ENCODE data around the gene RHOV.

Gene RHOV, protein sequence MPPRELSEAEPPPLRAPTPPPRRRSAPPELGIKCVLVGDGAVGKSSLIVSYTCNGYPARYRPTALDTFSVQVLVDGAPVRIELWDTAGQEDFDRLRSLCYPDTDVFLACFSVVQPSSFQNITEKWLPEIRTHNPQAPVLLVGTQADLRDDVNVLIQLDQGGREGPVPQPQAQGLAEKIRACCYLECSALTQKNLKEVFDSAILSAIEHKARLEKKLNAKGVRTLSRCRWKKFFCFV

GRCh38 chr15:40873694-40874561 lies at the start of gene RHOV:
Gene RHOV (minus strand): TSS chr15:40874234. CDS start chr15:40874139, 95 bp downstream.
- DNase-seq, result peak; percentile 46

GRCh38 chr15:40923551-40923950 lies 49.5 kb upstream of the RHOV start:
- no peak for DNase-seq

DNA sequence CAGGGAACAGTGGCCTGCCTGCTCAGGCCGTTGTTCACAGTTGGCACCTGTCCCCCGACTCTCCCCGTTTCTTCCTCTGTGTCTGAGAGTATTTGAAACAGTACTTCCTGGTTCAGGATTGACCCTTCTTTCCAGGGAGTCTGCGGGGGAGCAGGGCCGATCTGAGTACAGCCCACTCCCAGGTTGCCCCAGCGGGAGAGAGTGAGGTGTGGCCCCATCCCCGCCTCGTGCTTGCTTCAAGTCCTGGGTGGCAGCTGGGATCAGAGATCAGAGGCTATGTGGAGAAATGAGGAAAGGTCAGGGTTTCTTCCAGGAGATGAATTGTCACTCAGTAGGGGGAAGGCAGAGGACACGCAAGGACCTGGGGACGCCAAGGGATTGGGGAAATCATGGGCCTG lies 48.6 kb upstream of the RHOV start:
- DNase-seq, result no peak

DNA sequence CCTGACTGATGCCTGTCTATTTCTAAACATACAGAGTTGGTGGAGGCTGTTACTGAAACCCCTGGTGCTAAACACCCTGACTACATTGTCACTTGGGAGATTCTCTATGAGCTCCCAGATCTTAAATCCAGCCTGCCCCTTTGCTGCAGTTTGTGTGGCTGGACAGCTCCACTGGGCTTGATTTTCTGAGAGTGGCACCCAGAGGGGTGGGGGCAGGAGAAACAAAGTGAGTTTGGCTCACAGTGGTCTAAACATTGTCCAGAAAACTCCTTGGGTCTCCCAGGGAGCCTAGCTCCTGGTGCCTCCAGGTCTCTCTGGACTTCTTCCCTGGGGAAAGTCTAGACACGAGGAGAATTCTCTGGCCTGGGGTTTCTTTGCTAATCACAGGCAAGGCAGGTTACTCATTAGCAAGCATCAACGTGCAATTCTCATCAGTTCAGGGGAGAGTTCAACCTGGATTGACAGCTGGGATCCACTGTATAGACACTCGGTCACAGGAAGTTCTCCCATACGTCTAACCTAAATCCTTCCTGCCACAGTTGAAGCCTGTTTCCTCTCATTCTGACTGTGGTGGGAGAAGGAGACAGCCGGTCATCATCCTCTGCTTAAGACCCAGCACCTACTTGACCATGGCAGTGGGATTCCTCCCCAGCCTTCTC lies 48.0 kb upstream of the RHOV start:
- DNase-seq, result no peak

DNA sequence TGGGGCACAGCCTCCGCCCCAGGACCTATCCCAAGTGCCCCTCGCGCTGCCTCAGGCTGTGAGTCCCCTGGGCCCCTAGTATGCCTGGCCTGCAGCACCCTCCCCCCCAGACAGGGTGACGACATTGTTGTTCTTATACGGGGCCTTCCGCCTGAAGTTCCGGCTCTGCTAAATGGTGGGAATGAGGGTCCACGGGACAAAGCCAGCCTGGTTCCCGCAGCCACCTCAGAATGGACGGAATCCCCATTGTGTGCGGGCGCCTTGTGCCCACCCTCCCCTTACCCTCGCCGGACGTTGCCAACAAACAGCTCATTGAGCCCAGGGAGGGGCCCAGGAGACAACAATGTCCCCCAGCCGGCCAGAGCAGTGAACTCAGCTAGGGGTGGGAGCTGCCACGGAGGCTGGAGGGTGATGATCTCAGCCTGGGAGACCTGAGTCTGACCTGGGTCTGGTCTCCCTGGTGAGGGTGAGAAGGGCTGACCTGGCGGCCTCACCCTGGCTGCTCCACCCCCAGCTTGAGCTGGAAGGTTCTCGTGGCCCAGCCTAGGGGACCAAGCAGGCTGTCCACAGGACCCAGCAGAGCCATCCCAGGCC lies 44.9 kb upstream of the RHOV start:
- DNase-seq, result no peak

- DNase-seq, result no peak
Measured at GRCh38 chr15:40918146-40918798, 44.2 kb upstream of the RHOV start.

DNA sequence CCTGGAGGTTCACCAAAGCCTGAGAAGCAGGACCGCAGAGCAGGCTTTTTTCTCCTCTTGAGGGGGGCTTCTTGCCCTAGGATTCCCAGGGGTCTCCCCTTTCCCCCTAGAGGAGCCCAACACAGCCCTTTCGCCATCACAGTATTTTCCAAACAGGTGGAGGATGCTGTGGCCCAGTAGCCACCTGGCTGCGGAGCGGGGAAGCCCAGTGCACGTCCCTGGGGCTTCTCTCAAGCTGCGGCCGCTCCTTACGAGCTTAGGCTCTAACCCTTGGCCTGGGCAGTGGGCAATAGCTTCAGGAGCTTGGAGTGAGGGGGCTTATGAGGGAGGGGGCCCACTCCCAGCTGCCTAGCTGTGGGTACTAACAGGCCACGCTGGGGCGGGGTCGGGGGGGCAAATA lies 43.6 kb upstream of the RHOV start:
- DNase-seq, result no peak

DNA sequence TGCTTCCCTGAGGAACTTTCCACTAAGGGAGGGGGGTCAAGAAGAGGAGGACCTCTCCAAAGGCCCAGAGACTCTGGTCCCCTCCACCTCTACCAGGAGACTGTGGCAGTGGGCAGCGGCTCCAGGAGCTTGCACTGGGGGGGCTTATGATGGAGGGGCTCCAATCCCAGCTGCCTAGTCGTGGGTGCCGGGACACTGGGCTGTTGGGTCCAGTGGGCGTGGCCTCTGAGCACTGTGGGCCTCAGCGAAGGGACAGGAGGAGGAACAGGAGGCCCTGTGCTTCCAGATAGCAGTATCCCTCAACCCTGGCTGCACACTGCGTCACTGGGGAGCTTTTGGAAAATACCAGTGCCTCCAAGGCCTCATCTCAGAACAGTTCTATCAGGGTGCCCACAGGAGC lies 41.6 kb upstream of the RHOV start:
- DNase-seq, result no peak

- DNase-seq, result no peak
Measured at GRCh38 chr15:40915116-40915661, 41.2 kb upstream of the RHOV start.

DNA sequence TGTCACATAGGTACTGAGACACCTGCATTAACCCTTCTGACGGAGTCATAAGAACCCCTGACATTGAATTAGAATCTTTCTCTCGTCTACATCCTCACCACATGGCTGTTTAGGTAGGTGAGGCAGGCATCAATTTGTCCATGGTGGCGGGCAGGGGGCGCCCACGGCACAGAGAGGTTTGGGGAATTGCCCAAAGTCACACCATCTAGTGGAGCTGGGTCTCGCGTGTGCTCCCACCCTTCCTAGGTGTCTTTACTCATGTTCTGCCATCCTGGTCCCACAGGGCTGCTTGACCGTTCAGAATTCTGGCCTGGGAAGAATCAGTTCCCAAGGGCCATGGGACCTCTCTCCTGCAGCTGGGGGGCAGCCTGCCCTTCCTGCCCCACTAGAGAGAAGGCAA lies 40.5 kb upstream of the RHOV start:
- no peak for DNase-seq

DNA sequence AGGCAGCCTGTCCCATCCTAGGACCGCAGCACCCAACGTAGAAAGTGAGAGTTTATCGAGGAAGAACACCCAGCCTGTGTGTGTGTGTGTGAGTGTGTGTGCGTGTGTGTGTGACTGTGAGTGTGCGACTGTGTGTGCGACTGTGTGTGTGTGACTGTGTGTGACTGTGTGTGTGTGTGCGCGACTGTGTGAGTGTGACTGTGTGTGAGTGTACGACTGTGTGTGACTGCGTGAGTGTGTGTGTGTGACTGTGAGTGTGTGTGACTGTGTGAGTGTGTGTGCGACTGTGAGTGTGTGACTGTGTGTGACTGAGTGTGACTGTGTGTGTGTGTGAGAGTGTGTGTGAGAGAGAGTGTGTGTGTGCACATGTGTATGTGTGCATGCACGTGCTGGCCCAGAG lies 40.0 kb upstream of the RHOV start:
- DNase-seq, result no peak

GRCh38 chr15:40912478-40912877 lies 38.4 kb upstream of the RHOV start:
- no peak for DNase-seq

- no peak for DNase-seq
Measured at GRCh38 chr15:40911693-40912092, 37.7 kb upstream of the RHOV start.

DNA sequence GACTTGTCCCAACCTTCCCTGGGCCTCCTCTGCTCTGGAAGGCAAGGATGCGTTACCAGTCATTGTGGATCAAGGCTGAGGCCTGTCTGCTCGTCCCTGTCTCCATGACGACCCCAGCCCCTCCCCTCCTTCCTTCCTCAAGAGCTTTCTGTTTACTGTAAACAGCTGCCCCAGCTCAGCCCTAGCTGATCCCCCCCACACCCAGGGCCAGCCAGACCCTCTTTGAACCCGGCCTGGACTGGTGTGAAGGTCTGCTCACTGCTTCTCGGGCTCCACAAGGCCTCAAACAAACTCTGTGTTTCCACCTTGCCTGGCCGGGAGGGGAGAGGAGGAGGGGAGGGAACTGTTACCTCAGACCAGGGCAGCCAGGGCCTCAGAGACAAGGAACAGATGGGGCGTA lies 37.1 kb upstream of the RHOV start:
- no peak for DNase-seq

DNA sequence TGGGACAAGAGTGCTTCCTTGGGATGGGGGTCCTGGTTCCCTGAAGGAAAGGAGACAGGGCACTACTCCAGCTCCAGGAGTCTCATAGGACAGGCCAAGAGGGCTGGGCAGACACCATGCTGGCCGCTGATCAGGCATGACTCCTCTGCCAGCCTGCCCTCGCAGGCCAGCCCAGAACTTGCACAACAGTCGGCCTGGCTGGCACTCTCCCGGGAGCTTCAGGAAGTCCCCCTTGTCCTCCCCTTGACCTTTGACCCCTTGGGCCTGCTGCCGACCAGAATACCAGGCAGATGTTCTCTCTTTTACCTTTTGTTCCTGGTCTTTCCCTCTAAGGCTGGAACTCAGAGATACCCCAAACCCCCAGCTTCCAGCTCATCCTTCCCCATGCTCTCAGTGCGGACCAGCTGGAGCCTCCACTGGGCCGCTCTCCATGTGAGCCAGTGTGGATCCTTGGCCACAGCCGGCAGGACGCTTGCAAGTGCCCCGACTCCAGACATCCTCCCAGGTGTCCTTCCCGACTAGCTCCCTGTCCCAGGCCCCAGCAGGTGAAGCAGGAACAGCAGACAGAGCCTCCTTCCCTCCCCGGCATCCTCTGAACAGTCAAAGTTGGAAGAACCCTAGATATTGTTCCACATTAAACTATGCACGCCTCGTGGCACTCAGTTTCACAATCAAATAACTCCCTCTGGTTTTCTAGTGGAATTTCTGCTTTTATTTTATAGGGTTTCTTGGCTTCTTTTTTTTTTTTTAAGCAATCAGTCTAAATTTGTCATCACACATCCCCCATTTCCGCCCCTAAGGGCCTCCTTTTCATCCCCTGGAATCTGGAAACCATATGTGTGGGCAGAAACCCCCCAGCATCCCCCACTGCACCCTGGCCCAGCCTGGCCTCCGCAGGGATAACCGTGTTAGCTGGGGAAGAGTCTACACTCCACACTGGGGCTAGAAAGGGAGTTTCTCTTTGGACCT lies 35.9 kb upstream of the RHOV start:
- no peak for DNase-seq

- no peak for DNase-seq
Measured at GRCh38 chr15:40908095-40908494, 34.1 kb upstream of the RHOV start.

GRCh38 chr15:40906991-40907802 lies 33.2 kb upstream of the RHOV start:
- DNase-seq, result peak; percentile 73

DNA sequence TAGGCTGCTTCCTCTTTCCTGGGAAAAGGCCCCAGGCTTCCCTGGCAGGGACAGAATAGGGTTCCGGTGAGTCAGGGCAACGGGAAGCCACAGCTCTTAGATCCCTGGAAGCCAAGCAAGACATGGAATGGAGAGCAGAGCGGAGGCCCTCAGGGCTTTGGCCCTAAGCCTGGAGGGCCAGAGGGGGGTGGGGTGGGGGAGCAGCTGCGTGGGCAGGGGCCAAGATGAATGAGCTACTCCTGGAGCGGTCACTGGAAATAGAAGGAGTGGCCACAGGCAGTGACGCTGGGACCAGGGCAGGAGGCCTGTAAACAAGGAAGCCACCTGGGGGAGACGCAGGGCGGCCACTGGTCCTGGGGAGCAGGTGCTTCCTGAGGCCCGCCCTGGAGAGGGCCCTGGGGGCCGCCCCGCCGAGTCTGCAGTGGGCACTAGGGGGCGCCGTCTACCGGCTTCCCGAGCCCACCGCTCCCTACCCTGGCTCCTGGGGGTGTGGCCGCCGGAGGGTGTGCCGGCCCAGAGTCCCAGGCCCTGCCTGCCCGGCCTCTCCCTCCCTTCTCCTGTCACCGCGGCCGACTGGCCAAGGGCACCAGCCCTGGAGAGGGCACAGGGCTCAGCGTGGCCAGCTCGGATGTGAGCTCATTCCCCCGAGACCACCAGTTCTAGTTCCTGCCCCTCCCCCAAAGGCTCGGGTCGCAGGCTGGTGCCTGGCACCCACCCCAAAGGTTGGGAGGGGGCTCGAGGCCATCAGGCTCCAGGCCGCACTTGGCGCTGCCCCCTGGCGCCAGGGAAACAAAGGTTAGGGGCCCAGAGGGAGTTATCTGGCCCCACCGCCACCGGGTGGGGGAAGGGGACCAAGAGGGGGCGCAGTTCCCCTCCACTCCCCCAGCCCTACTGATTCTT lies 32.3 kb upstream of the RHOV start:
- DNase-seq, result peak; percentile 75

- DNase-seq, result no peak
Measured at GRCh38 chr15:40904552-40905201, 30.6 kb upstream of the RHOV start.
